OCI-LY7 (cell line): ENCODE results near the gene RAD23B. TPM values are rescaled to one million over a fixed set of nuclear protein-coding genes. Genes with fewer than 3 reads are reported as not detected.

Source experiments
- BruUV-seq: library from RNA; stranded (reverse); fragments of 400-500 nt; replicated peaks from 2 replicates; lab custom pipeline; 2021; lab: Mats Ljungman, UMichigan
- CTCF ChIA-PET: fragments of 300-600 bp; sonication (Branson Sonifier 250); formaldehyde crosslinking; loops from one replicate; lab custom pipeline; 2022; ENCODE audit warnings: antibody characterized with exemption; ENCODE audit not compliant: unreplicated experiment; lab: Charles Lee
- POLR2A ChIA-PET: fragments of 300-600 bp; sonication (Branson Sonifier 250); formaldehyde crosslinking; loops from one replicate; lab custom pipeline; 2022; ENCODE audit warnings: antibody characterized with exemption; lab: Charles Lee
- DNase-seq: peaks from one replicate; pipeline ENCODE4 v3.0.0-alpha.2; 2015; ENCODE audit warnings: low spot score
- H2AFZ ChIP-seq: fragments of 200-600 bp; sonication (generic), shearing (Covaris generic); 2 replicates; pipeline ENCODE4 v1.6.1; 2014; ENCODE audit warnings: mild to moderate bottlenecking, antibody characterized with exemption, low read length, moderate library complexity
- H3K27ac ChIP-seq: fragments of 200-600 bp; sonication (generic); 2 replicates; pipeline ENCODE4 v1.5.1; 2014; ENCODE audit warnings: mixed run types, low read depth, mild to moderate bottlenecking, moderate library complexity, low read length, inconsistent platforms; ENCODE audit not compliant: poor library complexity, severe bottlenecking
- H3K36me3 ChIP-seq: fragments of 200-600 bp; sonication (generic); 2 replicates; pipeline ENCODE4 v1.6.1; 2014; ENCODE audit warnings: mild to moderate bottlenecking, antibody characterized with exemption, low read length, moderate library complexity, mixed read lengths; ENCODE audit not compliant: insufficient read depth
- H3K4me1 ChIP-seq: fragments of 200-600 bp; sonication (generic); 2 replicates; pipeline ENCODE4 v1.5.1; 2014; ENCODE audit warnings: mild to moderate bottlenecking, low read length; ENCODE audit not compliant: insufficient read depth, poor library complexity, severe bottlenecking
- H3K4me2 ChIP-seq: fragments of 200-600 bp; sonication (generic); 2 replicates; pipeline ENCODE4 v1.6.1; 2014; ENCODE audit warnings: mild to moderate bottlenecking, low read length
- H3K4me3 ChIP-seq: fragments of 200-600 bp; sonication (generic); 2 replicates; pipeline ENCODE4 v1.5.1; 2014; ENCODE audit warnings: mild to moderate bottlenecking, low read depth, low read length; ENCODE audit not compliant: poor library complexity, severe bottlenecking
- H3K79me2 ChIP-seq: fragments of 200-600 bp; sonication (generic); 2 replicates; pipeline ENCODE4 v1.6.1; 2016; ENCODE audit warnings: low read depth, mild to moderate bottlenecking, low read length, moderate library complexity, mixed read lengths; ENCODE audit not compliant: insufficient read depth
- H3K9me2 ChIP-seq: fragments of 200-600 bp; sonication (generic); 2 replicates; pipeline ENCODE4 v1.6.1; 2016; ENCODE audit warnings: mild to moderate bottlenecking, low read length, mixed read lengths; ENCODE audit not compliant: insufficient read depth
- H3K9me3 ChIP-seq: fragments of 200-600 bp; sonication (generic); 2 replicates; pipeline ENCODE4 v1.6.1; 2014; ENCODE audit warnings: mild to moderate bottlenecking, mixed run types, low read length, mixed read lengths
- H4K20me1 ChIP-seq: fragments of 200-600 bp; sonication (generic); 2 replicates; pipeline ENCODE4 v1.6.1; 2014; ENCODE audit warnings: mild to moderate bottlenecking, antibody characterized with exemption, low read length, moderate library complexity, mixed read lengths; ENCODE audit not compliant: insufficient read depth
- EZH2phosphoT487 ChIP-seq: fragments of 200-600 bp; sonication (generic); IDR thresholded peaks from 2 replicates; pipeline ENCODE4 v1.6.1; 2018; ENCODE audit warnings: low read depth, borderline replicate concordance, mild to moderate bottlenecking, mixed run types, antibody characterized with exemption, low read length, moderate library complexity, mixed read lengths
- intact Hi-C: fragments of 100-400 bp; cut with micrococcal nuclease; formaldehyde crosslinking; loops from one replicate; pipeline ENCODE4 v1.10.0; 2022; ENCODE audit not compliant: unreplicated experiment
- total RNA-seq, 2 experiments: library from RNA; depleted of rRNA in 1 of 2; stranded (reverse); fragments of >200 nt in 1 of 2; shearing (Covaris generic) in 1 of 2; gene quantifications; 2 replicates each; pipeline ENCODE4 v1.2.3, GENCODE V29; 2014 to 2022
- TF ChIP-seq, protein P1 (sequence below): fragments of 200-600 bp; sonication (generic); conservative IDR thresholded peaks from 2 replicates; pipeline ENCODE4 v1.5.1; 2014; ENCODE audit warnings: mild to moderate bottlenecking, antibody characterized with exemption, low read length, moderate library complexity, mixed read lengths

The RAD23B gene
- total RNA-seq, 2 experiments from 2014 or later: 67.3 to 120 TPM

DNA sequence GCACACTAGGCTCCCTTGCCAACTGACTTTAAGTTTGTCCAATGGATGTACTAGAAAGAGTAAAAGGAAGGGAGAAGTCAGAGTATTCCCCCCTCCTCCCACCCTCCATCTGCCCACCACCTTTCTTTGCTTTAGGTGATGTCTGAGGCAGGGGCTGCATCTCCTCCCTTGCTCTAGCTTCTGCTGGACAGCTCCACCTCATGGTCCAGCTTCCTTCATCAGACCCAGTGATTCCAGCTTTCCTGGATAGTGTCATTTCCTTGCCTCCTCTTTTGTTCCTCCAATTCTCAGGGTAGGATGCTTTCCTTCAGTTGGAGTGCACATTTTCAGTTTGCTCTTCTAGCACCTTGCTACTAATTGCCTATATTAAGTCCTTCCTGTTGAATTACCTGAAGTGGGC, 67.4 kb downstream of the RAD23B start:
- ChIA-PET POLR2A (no interaction called here), CTCF (interaction anchor here (0.7 kb wide), 1 partner anchor 9 kb away, joined by 9 read pairs; no protein-coding TSS in a partner anchor)
- H3K4me1 ChIP-seq: no peaks in the 10 kb centered on the region
- H3K4me3 ChIP-seq: no peak overlapping the region
- no peaks in the 10 kb centered on the region for H4K20me1 ChIP-seq
- no peak for DNase-seq
- no peaks in the 10 kb centered on the region for H3K36me3 ChIP-seq
- no peaks in the 10 kb centered on the region for H3K79me2 ChIP-seq
- TF ChIP-seq, protein P1, sequence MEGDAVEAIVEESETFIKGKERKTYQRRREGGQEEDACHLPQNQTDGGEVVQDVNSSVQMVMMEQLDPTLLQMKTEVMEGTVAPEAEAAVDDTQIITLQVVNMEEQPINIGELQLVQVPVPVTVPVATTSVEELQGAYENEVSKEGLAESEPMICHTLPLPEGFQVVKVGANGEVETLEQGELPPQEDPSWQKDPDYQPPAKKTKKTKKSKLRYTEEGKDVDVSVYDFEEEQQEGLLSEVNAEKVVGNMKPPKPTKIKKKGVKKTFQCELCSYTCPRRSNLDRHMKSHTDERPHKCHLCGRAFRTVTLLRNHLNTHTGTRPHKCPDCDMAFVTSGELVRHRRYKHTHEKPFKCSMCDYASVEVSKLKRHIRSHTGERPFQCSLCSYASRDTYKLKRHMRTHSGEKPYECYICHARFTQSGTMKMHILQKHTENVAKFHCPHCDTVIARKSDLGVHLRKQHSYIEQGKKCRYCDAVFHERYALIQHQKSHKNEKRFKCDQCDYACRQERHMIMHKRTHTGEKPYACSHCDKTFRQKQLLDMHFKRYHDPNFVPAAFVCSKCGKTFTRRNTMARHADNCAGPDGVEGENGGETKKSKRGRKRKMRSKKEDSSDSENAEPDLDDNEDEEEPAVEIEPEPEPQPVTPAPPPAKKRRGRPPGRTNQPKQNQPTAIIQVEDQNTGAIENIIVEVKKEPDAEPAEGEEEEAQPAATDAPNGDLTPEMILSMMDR: no peak
- TF ChIP-seq EZH2phosphoT487: no peak
- no peak overlapping the region for H2AFZ ChIP-seq
- BruUV-seq: no TSS peak
- H3K27ac ChIP-seq: no peak overlapping the region
- intact Hi-C loops: no loop called here
- H3K9me3 ChIP-seq: no peaks in the 10 kb centered on the region
- H3K9me2 ChIP-seq: no peaks in the 10 kb centered on the region
- no peak overlapping the region for H3K4me2 ChIP-seq

DNA sequence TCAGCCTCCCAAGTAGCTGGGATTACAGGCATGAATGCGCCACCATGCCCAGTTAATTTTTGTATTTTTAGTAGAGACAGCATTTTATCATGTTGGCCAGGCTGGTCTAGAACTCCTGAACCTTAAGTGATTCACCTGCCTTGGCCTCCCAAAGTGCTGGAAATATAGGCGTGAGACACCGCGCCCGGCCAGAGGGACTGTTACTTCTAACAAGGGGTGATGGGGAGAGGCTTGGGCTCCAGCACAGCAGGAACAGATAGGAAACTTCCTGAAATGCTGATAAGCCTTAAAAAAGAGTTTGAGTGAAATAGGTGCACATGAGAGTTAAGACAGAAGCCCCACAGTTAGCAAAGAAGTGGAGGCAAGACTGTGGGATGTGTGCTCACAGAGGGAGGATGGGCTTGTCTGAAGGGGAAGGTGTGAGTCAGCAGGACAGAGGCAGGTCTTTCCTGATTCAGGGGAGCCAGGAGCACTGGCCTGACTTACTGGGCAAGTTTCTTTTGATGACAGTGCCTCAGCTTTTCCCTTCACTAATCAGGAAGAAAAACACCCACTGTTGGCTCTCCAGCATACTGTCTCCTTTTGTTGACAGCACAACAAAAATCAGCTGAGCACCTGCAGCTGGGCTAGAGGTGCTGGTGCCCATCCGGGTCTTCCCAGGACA, 68.4 kb downstream of the RAD23B start:
- Histone ChIP-seq H3K9me2 (no peaks in the 10 kb centered on the region), H4K20me1 (no peaks in the 10 kb centered on the region), H3K27ac (no peak overlapping the region), H3K9me3 (no peaks in the 10 kb centered on the region), H2AFZ (no peak overlapping the region), H3K4me3 (no peak overlapping the region), H3K79me2 (no peaks in the 10 kb centered on the region), H3K36me3 (no peaks in the 10 kb centered on the region), H3K4me2 (no peak overlapping the region), H3K4me1 (no peaks in the 10 kb centered on the region)
- no peak for DNase-seq
- CTCF ChIA-PET: interaction anchor here (0.9 kb wide), 1 partner anchor 114 kb away, joined by 3 read pairs; no protein-coding TSS in a partner anchor
- no peak for TF ChIP-seq EZH2phosphoT487
- TF ChIP-seq, protein P1: no peak
- POLR2A ChIA-PET: interaction anchor here (0.9 kb wide), 1 partner anchor 116 kb away, joined by 3 read pairs; no protein-coding TSS in a partner anchor
- BruUV-seq: no TSS peak
- intact Hi-C loops: no loop called here

DNA sequence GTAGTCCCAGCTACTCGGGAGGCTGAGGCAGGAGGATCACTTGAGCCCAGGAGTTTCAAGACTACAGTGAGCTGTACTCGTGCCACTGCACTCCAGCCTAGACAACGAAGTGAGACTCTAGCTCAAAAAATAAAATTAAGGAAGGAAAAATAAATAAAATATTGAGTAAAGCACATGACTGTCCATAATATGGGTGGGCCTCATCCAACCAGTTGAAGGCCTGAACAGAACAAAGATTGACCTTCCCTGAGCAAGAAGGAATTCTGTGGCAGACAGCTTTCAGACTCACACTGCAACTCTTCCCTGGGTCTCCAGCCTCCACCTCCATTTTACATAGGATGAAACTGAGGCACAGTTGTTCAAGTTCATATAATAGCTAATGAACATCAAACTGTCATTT, 72.3 kb downstream of the RAD23B start:
- DNase-seq: no peak
- Histone ChIP-seq H4K20me1 (no peaks in the 10 kb centered on the region), H3K79me2 (no peaks in the 10 kb centered on the region), H3K4me1 (no peaks in the 10 kb centered on the region), H3K36me3 (no peaks in the 10 kb centered on the region), H3K9me2 (no peaks in the 10 kb centered on the region), H3K27ac (no peak overlapping the region), H3K4me2 (no peak overlapping the region), H3K4me3 (no peak overlapping the region), H3K9me3 (no peaks in the 10 kb centered on the region), H2AFZ (no peak overlapping the region)
- no TSS peak for BruUV-seq
- CTCF ChIA-PET: no interaction called here
- POLR2A ChIA-PET: interaction anchor here (0.7 kb wide), 1 partner anchor 355 kb away, joined by 4 read pairs; no protein-coding TSS in a partner anchor
- TF ChIP-seq, protein P1: no peak
- no peak for TF ChIP-seq EZH2phosphoT487
- intact Hi-C loops: no loop called here
